Liver (tissue), 9 donors: Measurements from ENCODE around the gene BANK1. TPM values are rescaled to one million over a fixed set of nuclear protein-coding genes. Genes with fewer than 3 reads are reported as not detected.

Source experiments
- DNase-seq: peaks from one replicate; pipeline ENCODE4 v3.0.0-alpha.2; 2017; ENCODE audit warnings: low spot score
- H3K27ac ChIP-seq, 2 donors: one replicate each; pipeline ENCODE4 v1.7.0; 2013; ENCODE audit warnings: inconsistent platforms in 2 of 2, low read length in 2 of 2, control low read depth in 1 of 2, low read depth in 1 of 2, mild to moderate bottlenecking in 1 of 2
- H3K27me3 ChIP-seq, 4 donors: one replicate each; pipeline versions ENCODE4 v1.6.1 to v1.7.0; 2013; ENCODE audit warnings: low read length in 3 of 4, inconsistent platforms in 1 of 4, mild to moderate bottlenecking in 1 of 4, moderate library complexity in 1 of 4; ENCODE audit not compliant: control insufficient read depth in 4 of 4, insufficient read depth in 4 of 4
- H3K36me3 ChIP-seq, 4 donors: one replicate each; pipeline versions ENCODE4 v1.6.1 to v1.7.0; 2013; ENCODE audit warnings: low read length in 3 of 4, mild to moderate bottlenecking in 3 of 4, low read depth in 1 of 4, moderate library complexity in 1 of 4; ENCODE audit not compliant: control insufficient read depth in 4 of 4, insufficient read depth in 3 of 4
- H3K4me1 ChIP-seq, 4 donors: one replicate each; pipeline versions ENCODE4 v1.6.1 to v1.7.0; 2013; ENCODE audit warnings: low read length in 3 of 4, mild to moderate bottlenecking in 3 of 4, moderate library complexity in 1 of 4; ENCODE audit not compliant: control insufficient read depth in 4 of 4, insufficient read depth in 4 of 4
- H3K4me3 ChIP-seq, 3 donors: one replicate each; pipeline versions ENCODE4 v1.6.1 to v1.7.0; 2013; ENCODE audit warnings: low read length in 3 of 3, control low read depth in 1 of 3, low read depth in 1 of 3, mild to moderate bottlenecking in 1 of 3
- H3K9ac ChIP-seq, 2 donors: one replicate each; pipeline ENCODE4 v1.7.0; 2013; ENCODE audit warnings: low read length in 2 of 2, mild to moderate bottlenecking in 2 of 2, moderate library complexity in 2 of 2, control low read depth in 1 of 2, low read depth in 1 of 2
- H3K9me3 ChIP-seq, 4 donors: one replicate each; pipeline versions ENCODE4 v1.6.1 to v1.7.0; 2013; ENCODE audit warnings: low read length in 3 of 4; ENCODE audit not compliant: control insufficient read depth in 4 of 4
- EGR1 ChIP-seq, 2 donors: IDR thresholded peaks; 2 replicates each; pipeline ENCODE4 v1.6.1; 2016 to 2018; ENCODE audit warnings: antibody characterized with exemption in 2 of 2, low read depth in 2 of 2
- FOXA1 ChIP-seq: IDR thresholded peaks from 2 replicates; pipeline ENCODE4 v1.6.1; 2016; ENCODE audit warnings: antibody characterized with exemption
- FOXA2 ChIP-seq: IDR thresholded peaks from 2 replicates; pipeline ENCODE4 v1.6.1; 2016; ENCODE audit warnings: antibody characterized with exemption
- GABPA ChIP-seq, 2 donors: IDR thresholded peaks in 1 of 2; conservative IDR thresholded peaks in 1 of 2; 2 replicates each; pipeline ENCODE4 v1.6.1; 2016; ENCODE audit warnings: antibody characterized with exemption in 2 of 2, mild to moderate bottlenecking in 1 of 2, moderate library complexity in 1 of 2
- HNF4A ChIP-seq, 2 donors: conservative IDR thresholded peaks; 2 replicates each; pipeline ENCODE4 v1.6.1; 2016; ENCODE audit warnings: antibody characterized with exemption in 2 of 2, mild to moderate bottlenecking in 2 of 2
- HNF4G ChIP-seq: IDR thresholded peaks from 2 replicates; pipeline ENCODE4 v1.6.1; 2016; ENCODE audit warnings: antibody characterized with exemption
- JUND ChIP-seq, 2 donors: IDR thresholded peaks; 2 replicates each; pipeline ENCODE4 v1.6.1; 2016; ENCODE audit warnings: antibody characterized with exemption in 2 of 2
- NR2F2 ChIP-seq: IDR thresholded peaks from 2 replicates; pipeline ENCODE4 v1.6.1; 2016; ENCODE audit warnings: antibody characterized with exemption
- RAD21 ChIP-seq, 2 donors: IDR thresholded peaks; 2 replicates each; pipeline ENCODE4 v1.6.1; 2016; ENCODE audit warnings: antibody characterized with exemption in 2 of 2, mild to moderate bottlenecking in 2 of 2
- REST ChIP-seq: IDR thresholded peaks from 2 replicates; pipeline ENCODE4 v1.6.1; 2016; ENCODE audit warnings: antibody characterized with exemption, mild to moderate bottlenecking
- RXRA ChIP-seq, 2 donors: IDR thresholded peaks; 2 replicates each; pipeline ENCODE4 v1.6.1; 2017 to 2018; ENCODE audit warnings: antibody characterized with exemption in 2 of 2, mild to moderate bottlenecking in 1 of 2
- SP1 ChIP-seq: IDR thresholded peaks from 2 replicates; pipeline ENCODE4 v1.6.1; 2018; ENCODE audit warnings: antibody characterized with exemption, mild to moderate bottlenecking
- TAF1 ChIP-seq: conservative IDR thresholded peaks from 2 replicates; pipeline ENCODE4 v1.6.1; 2016; ENCODE audit warnings: antibody characterized with exemption, mild to moderate bottlenecking
- YY1 ChIP-seq: IDR thresholded peaks from 2 replicates; pipeline ENCODE4 v1.6.1; 2016; ENCODE audit warnings: antibody characterized with exemption, mild to moderate bottlenecking
- ZBTB33 ChIP-seq: IDR thresholded peaks from 2 replicates; pipeline ENCODE4 v1.6.1; 2016; ENCODE audit warnings: antibody characterized with exemption
- WGBS: extraction: QIAGEN DNeasy Blood & Tissue Kit; methylation state at CpG from one replicate; pipeline ENCODE4 v1.1.7; 2013; 5-methylcytosine and 5-hydroxymethylcytosine counted together
- polyA plus RNA-seq, 2 donors: library from polyadenylated mRNA; stranded (reverse) in 1 of 2; unstranded in 1 of 2; fragments of 200-250 nt in 1 of 2; fragments of >200 nt in 1 of 2; fragmentation: Nextera tagmentation in 1 of 2; extraction: Ambion mirVana in 1 of 2; gene quantifications; one replicate each; pipeline versions ENCODE4 v1.2.1 to v1.2.3, GENCODE V29; 2013 to 2015
- total RNA-seq, 2 donors: library from RNA; depleted of rRNA; stranded (reverse); fragments of >200 nt; gene quantifications; one replicate each; pipeline ENCODE4 v1.2.3, GENCODE V29; 2014
- TF ChIP-seq, protein P1 (sequence below): fragments of 150-350 bp; IDR thresholded peaks from 2 replicates; pipeline ENCODE4 v1.5.1; 2017; ENCODE audit warnings: improper control_type of control experiment, low read depth, low read length; ENCODE audit not compliant: missing input control
- TF ChIP-seq, protein P2 (sequence below): IDR thresholded peaks from 2 replicates; pipeline ENCODE4 v1.6.1; 2016; ENCODE audit warnings: antibody characterized with exemption
- TF ChIP-seq, protein P3 (sequence below): IDR thresholded peaks from 2 replicates; pipeline ENCODE4 v1.6.1; 2016; ENCODE audit warnings: antibody characterized with exemption
- donor health status: healthy.
- donor health status: healthy.
- donor health status: healthy.
- donor health status: healthy.
- donor health status: healthy.

BANK1 gene
- total and polyA plus RNA-seq, 4 donors: 0.06 to 1.7 (median 0.35) TPM

DNA sequence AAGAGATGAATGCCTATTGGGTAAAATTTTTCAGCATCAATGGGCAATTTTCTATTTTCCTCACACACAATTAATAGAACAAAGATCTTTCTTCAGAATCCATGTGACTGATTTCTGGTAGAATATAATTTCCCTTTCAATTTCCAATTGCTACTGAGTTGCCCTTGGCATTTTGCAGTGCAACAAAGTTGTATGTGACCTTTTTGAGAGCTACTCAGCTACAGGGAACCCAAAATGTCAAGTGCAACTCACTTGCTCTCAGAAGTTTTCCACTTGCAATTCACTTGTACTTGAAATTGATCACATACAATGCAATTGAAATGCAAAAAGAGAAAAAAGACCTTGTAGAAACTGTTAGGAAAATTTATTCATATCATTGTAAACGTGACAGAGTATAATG is 245.5 kb downstream of the BANK1 start:
- Histone ChIP-seq H3K9ac (no peak overlapping the region), H3K27ac (no peak overlapping the region), H3K27me3 (no peaks in the 10 kb centered on the region), H3K4me3 (no peak overlapping the region), H3K36me3 (no peaks in the 10 kb centered on the region), H3K4me1 (peaks cover 0 to 1% (median 0%) of the 10 kb centered on the region in 4 donors), H3K9me3 (no peaks in the 10 kb centered on the region)
- DNase-seq: no peak
- WGBS: 82% methylated on average over 1 of the region's 1 CpG
- TF ChIP-seq TAF1: no peak
- no peak for TF ChIP-seq NR2F2
- no peak for TF ChIP-seq FOXA2
- TF ChIP-seq HNF4G: no peak
- TF ChIP-seq REST: no peak
- TF ChIP-seq, protein P1, sequence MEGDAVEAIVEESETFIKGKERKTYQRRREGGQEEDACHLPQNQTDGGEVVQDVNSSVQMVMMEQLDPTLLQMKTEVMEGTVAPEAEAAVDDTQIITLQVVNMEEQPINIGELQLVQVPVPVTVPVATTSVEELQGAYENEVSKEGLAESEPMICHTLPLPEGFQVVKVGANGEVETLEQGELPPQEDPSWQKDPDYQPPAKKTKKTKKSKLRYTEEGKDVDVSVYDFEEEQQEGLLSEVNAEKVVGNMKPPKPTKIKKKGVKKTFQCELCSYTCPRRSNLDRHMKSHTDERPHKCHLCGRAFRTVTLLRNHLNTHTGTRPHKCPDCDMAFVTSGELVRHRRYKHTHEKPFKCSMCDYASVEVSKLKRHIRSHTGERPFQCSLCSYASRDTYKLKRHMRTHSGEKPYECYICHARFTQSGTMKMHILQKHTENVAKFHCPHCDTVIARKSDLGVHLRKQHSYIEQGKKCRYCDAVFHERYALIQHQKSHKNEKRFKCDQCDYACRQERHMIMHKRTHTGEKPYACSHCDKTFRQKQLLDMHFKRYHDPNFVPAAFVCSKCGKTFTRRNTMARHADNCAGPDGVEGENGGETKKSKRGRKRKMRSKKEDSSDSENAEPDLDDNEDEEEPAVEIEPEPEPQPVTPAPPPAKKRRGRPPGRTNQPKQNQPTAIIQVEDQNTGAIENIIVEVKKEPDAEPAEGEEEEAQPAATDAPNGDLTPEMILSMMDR: no peak
- TF ChIP-seq SP1: no peak
- no peak for TF ChIP-seq YY1
- TF ChIP-seq EGR1 (IDR thresholded peaks at IDR 0.05; ENCODE audit: low read depth in 2 of 2): no peak
- TF ChIP-seq RAD21 (IDR thresholded peaks at IDR 0.05): no peak
- TF ChIP-seq JUND (IDR thresholded peaks at IDR 0.05): no peak
- TF ChIP-seq, protein P2, sequence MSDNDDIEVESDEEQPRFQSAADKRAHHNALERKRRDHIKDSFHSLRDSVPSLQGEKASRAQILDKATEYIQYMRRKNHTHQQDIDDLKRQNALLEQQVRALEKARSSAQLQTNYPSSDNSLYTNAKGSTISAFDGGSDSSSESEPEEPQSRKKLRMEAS: no peak
- no peak for TF ChIP-seq GABPA (IDR thresholded peaks at IDR 0.05 in 1 of 2, conservative IDR thresholded peaks at IDR 0.05 in 1 of 2)
- TF ChIP-seq RXRA (IDR thresholded peaks at IDR 0.05): no peak
- TF ChIP-seq, protein P3, sequence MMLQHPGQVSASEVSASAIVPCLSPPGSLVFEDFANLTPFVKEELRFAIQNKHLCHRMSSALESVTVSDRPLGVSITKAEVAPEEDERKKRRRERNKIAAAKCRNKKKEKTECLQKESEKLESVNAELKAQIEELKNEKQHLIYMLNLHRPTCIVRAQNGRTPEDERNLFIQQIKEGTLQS: no peak
- TF ChIP-seq ZBTB33: no peak
- no peak for TF ChIP-seq FOXA1
- no peak for TF ChIP-seq HNF4A (conservative IDR thresholded peaks at IDR 0.05)
